HepG2 (cell line): ENCODE data around the gene HECTD1. TPM values are rescaled to one million over a fixed set of nuclear protein-coding genes. Genes with fewer than 3 reads are reported as not detected.

ENCODE experiments used
- MIER2 ChIP-seq: IDR thresholded peaks from 2 replicates; pipeline ENCODE4 v1.6.1; 2016; ENCODE audit warnings: missing biosample characterization, missing genetic modification reagents
- POLR2AphosphoS5 ChIP-seq: IDR thresholded peaks from 2 replicates; pipeline ENCODE4 v1.6.1; 2012; ENCODE audit warnings: low read depth, low read length
- SP140L ChIP-seq: sonication (generic); formaldehyde crosslinking; IDR thresholded peaks from 2 replicates; pipeline ENCODE4 v1.4.0; 2020; ENCODE audit warnings: missing genetic modification reagents, borderline replicate concordance
- SP5 ChIP-seq: IDR thresholded peaks from 2 replicates; pipeline ENCODE4 v1.6.1; 2016; ENCODE audit warnings: low read depth, borderline replicate concordance
- SRSF1 ChIP-seq: fragments of 200-400 bp; formaldehyde crosslinking; optimal IDR thresholded peaks from 2 replicates; pipeline ENCODE3; 2017; ENCODE audit warnings: mild to moderate bottlenecking, low read depth, low read length, moderate library complexity
- ZNF230 ChIP-seq: sonication (generic); formaldehyde crosslinking; IDR thresholded peaks from 2 replicates; pipeline ENCODE4 v1.4.0; 2020; ENCODE audit warnings: mild to moderate bottlenecking, missing genetic modification reagents
- ZNF468 ChIP-seq: sonication (generic); formaldehyde crosslinking; IDR thresholded peaks from 2 replicates; pipeline ENCODE4 v1.8.0; 2022; ENCODE audit warnings: mild to moderate bottlenecking, moderate library complexity, missing genetic modification reagents
- ZNF713 ChIP-seq: sonication (generic); formaldehyde crosslinking; IDR thresholded peaks from 2 replicates; pipeline ENCODE4 v1.4.0; 2020; ENCODE audit warnings: mild to moderate bottlenecking, missing genetic modification reagents
- ZNF775 ChIP-seq: sonication (generic); formaldehyde crosslinking; IDR thresholded peaks from 2 replicates; pipeline ENCODE4 v1.4.0; 2020; ENCODE audit warnings: missing genetic modification reagents, mild to moderate bottlenecking, moderate library complexity, borderline replicate concordance
- ZSCAN22 ChIP-seq: sonication (generic); formaldehyde crosslinking; IDR thresholded peaks from 2 replicates; pipeline ENCODE4 v1.4.0; 2020; ENCODE audit warnings: mild to moderate bottlenecking, missing genetic modification reagents
- polyA plus RNA-seq, 8 experiments: library from polyadenylated mRNA; depleted of rRNA in 3 of 8; stranded (reverse) in 7 of 8; unstranded in 1 of 8; fragments of >200 nt; fragmentation: Illumina TruSeq in 4 of 8; extraction: Trizol in 4 of 8; gene quantifications; 2 replicates each; pipeline versions ENCODE4 v1.2.1 to v1.2.3, GENCODE V29; 2011 to 2016; ENCODE audit warnings: low read depth in 4 of 8, missing spikeins in 1 of 8, mixed read lengths in 1 of 8; ENCODE audit not compliant: insufficient read depth in 1 of 8
- total RNA-seq, 5 experiments: library from RNA; depleted of rRNA; stranded (reverse); fragments of >200 nt; fragmentation: Illumina TruSeq; extraction: Trizol; gene quantifications; 2 replicates each; pipeline ENCODE4 v1.2.3, GENCODE V29; 2016; ENCODE audit warnings: low read depth in 1 of 5
- TF ChIP-seq, protein P1 (sequence below): sonication (generic); formaldehyde crosslinking; IDR thresholded peaks from 2 replicates; pipeline ENCODE4 v1.5.1; 2020; ENCODE audit warnings: missing genetic modification reagents, mild to moderate bottlenecking, borderline replicate concordance
- TF ChIP-seq, protein P2 (sequence below): IDR thresholded peaks from 2 replicates; pipeline ENCODE4 v1.6.1; 2016
- TF ChIP-seq, protein P3 (sequence below): sonication (generic); formaldehyde crosslinking; IDR thresholded peaks from 2 replicates; pipeline ENCODE4 v1.4.0; 2020; ENCODE audit warnings: missing genetic modification reagents, borderline replicate concordance
- TF ChIP-seq, protein P4 (sequence below): sonication (generic); formaldehyde crosslinking; IDR thresholded peaks from 2 replicates; pipeline ENCODE4 v1.8.0; 2022; ENCODE audit warnings: missing genetic modification reagents, mild to moderate bottlenecking, moderate library complexity, borderline replicate concordance
- TF ChIP-seq, protein P5 (sequence below): IDR thresholded peaks from 2 replicates; pipeline ENCODE4 v1.6.1; 2016; ENCODE audit warnings: missing genetic modification reagents, missing compliant biosample characterization
- TF ChIP-seq, protein P6 (sequence below): sonication (generic); formaldehyde crosslinking; IDR thresholded peaks from 2 replicates; pipeline ENCODE4 v1.4.0; 2020; ENCODE audit warnings: missing genetic modification reagents, borderline replicate concordance

The HECTD1 gene
- total and polyA plus RNA-seq, 2 of the 13 experiments (the other 11 are each of a cell fraction or from before 2014, with no cell fraction given), result 312 to 560 TPM

DNA sequence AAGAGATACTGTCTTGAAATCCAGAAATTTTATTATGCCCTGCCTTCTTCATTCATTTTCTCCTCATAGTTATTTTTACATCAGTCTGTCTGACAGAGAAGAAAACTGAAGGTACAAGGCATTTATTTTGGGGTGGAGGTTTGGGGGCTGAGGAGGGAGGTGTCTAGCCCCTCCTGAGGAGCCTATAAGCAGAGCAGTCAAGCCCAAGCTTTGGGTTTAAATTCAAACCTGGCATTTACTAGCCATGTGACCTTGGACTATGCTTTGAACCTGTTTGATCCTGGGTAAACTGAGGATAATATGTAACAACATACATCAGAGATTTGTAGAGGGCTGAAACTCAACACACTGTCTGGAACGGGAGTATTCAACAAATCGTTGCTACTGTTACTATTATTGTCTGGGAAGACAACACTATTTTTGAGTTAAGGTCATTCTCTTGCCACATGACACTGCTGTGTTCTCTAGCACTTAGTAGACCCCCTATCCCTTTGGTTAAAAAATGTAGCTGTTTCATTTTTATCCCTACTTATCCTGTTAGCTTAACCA lies 115.4 kb downstream of the HECTD1 start (continued):
- no peak for TF ChIP-seq SP5 (CRISPR knock-in tag)
- no peak for TF ChIP-seq ZSCAN22 (CRISPR knock-in tag)
- TF ChIP-seq, protein P1, sequence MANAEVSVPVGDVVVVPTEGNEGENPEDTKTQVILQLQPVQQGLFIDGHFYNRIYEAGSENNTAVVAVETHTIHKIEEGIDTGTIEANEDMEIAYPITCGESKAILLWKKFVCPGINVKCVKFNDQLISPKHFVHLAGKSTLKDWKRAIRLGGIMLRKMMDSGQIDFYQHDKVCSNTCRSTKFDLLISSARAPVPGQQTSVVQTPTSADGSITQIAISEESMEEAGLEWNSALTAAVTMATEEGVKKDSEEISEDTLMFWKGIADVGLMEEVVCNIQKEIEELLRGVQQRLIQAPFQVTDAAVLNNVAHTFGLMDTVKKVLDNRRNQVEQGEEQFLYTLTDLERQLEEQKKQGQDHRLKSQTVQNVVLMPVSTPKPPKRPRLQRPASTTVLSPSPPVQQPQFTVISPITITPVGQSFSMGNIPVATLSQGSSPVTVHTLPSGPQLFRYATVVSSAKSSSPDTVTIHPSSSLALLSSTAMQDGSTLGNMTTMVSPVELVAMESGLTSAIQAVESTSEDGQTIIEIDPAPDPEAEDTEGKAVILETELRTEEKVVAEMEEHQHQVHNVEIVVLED (CRISPR knock-in tag), result no peak
- no peak for TF ChIP-seq ZNF713 (CRISPR knock-in tag)
- no peak for TF ChIP-seq ZNF775 (CRISPR knock-in tag)
- TF ChIP-seq ZNF468 (CRISPR knock-in tag), result no peak
- TF ChIP-seq, protein P2, sequence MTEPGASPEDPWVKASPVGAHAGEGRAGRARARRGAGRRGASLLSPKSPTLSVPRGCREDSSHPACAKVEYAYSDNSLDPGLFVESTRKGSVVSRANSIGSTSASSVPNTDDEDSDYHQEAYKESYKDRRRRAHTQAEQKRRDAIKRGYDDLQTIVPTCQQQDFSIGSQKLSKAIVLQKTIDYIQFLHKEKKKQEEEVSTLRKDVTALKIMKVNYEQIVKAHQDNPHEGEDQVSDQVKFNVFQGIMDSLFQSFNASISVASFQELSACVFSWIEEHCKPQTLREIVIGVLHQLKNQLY, result 0 out of 2 replicates have a peak, but pooled peaks have one; percentile 25
- TF ChIP-seq, protein P3, sequence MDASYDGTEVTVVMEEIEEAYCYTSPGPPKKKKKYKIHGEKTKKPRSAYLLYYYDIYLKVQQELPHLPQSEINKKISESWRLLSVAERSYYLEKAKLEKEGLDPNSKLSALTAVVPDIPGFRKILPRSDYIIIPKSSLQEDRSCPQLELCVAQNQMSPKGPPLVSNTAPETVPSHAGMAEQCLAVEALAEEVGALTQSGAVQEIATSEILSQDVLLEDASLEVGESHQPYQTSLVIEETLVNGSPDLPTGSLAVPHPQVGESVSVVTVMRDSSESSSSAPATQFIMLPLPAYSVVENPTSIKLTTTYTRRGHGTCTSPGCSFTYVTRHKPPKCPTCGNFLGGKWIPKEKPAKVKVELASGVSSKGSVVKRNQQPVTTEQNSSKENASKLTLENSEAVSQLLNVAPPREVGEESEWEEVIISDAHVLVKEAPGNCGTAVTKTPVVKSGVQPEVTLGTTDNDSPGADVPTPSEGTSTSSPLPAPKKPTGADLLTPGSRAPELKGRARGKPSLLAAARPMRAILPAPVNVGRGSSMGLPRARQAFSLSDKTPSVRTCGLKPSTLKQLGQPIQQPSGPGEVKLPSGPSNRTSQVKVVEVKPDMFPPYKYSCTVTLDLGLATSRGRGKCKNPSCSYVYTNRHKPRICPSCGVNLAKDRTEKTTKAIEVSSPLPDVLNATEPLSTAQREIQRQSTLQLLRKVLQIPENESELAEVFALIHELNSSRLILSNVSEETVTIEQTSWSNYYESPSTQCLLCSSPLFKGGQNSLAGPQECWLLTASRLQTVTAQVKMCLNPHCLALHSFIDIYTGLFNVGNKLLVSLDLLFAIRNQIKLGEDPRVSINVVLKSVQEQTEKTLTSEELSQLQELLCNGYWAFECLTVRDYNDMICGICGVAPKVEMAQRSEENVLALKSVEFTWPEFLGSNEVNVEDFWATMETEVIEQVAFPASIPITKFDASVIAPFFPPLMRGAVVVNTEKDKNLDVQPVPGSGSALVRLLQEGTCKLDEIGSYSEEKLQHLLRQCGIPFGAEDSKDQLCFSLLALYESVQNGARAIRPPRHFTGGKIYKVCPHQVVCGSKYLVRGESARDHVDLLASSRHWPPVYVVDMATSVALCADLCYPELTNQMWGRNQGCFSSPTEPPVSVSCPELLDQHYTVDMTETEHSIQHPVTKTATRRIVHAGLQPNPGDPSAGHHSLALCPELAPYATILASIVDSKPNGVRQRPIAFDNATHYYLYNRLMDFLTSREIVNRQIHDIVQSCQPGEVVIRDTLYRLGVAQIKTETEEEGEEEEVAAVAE (CRISPR knock-in tag), result no peak
- no peak for TF ChIP-seq SRSF1
- TF ChIP-seq, protein P4, sequence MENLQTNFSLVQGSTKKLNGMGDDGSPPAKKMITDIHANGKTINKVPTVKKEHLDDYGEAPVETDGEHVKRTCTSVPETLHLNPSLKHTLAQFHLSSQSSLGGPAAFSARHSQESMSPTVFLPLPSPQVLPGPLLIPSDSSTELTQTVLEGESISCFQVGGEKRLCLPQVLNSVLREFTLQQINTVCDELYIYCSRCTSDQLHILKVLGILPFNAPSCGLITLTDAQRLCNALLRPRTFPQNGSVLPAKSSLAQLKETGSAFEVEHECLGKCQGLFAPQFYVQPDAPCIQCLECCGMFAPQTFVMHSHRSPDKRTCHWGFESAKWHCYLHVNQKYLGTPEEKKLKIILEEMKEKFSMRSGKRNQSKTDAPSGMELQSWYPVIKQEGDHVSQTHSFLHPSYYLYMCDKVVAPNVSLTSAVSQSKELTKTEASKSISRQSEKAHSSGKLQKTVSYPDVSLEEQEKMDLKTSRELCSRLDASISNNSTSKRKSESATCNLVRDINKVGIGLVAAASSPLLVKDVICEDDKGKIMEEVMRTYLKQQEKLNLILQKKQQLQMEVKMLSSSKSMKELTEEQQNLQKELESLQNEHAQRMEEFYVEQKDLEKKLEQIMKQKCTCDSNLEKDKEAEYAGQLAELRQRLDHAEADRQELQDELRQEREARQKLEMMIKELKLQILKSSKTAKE (CRISPR knock-in tag), result no peak
- TF ChIP-seq, protein P5, sequence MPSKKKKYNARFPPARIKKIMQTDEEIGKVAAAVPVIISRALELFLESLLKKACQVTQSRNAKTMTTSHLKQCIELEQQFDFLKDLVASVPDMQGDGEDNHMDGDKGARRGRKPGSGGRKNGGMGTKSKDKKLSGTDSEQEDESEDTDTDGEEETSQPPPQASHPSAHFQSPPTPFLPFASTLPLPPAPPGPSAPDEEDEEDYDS (CRISPR knock-in tag), result peak; percentile 11; the same call in 1 of the 2 replicates
- TF ChIP-seq SP140L (CRISPR knock-in tag), result 0 out of 2 replicates have a peak, but pooled peaks have one; percentile 74
- TF ChIP-seq, protein P6, sequence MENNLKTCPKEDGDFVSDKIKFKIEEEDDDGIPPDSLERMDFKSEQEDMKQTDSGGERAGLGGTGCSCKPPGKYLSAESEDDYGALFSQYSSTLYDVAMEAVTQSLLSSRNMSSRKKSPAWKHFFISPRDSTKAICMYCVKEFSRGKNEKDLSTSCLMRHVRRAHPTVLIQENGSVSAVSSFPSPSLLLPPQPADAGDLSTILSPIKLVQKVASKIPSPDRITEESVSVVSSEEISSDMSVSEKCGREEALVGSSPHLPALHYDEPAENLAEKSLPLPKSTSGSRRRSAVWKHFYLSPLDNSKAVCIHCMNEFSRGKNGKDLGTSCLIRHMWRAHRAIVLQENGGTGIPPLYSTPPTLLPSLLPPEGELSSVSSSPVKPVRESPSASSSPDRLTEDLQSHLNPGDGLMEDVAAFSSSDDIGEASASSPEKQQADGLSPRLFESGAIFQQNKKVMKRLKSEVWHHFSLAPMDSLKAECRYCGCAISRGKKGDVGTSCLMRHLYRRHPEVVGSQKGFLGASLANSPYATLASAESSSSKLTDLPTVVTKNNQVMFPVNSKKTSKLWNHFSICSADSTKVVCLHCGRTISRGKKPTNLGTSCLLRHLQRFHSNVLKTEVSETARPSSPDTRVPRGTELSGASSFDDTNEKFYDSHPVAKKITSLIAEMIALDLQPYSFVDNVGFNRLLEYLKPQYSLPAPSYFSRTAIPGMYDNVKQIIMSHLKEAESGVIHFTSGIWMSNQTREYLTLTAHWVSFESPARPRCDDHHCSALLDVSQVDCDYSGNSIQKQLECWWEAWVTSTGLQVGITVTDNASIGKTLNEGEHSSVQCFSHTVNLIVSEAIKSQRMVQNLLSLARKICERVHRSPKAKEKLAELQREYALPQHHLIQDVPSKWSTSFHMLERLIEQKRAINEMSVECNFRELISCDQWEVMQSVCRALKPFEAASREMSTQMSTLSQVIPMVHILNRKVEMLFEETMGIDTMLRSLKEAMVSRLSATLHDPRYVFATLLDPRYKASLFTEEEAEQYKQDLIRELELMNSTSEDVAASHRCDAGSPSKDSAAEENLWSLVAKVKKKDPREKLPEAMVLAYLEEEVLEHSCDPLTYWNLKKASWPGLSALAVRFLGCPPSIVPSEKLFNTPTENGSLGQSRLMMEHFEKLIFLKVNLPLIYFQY (CRISPR knock-in tag), result 0 out of 2 replicates have a peak, but pooled peaks have one; percentile 46
- no peak for TF ChIP-seq POLR2AphosphoS5
- no peak for TF ChIP-seq ZNF230 (CRISPR knock-in tag)
- TF ChIP-seq MIER2 (CRISPR knock-in tag), result 0 out of 2 replicates have a peak, but pooled peaks have one; percentile 11
